Liver (tissue), 3 donors: Measurements from ENCODE around the gene TNPO3.

ENCODE experiments used
- CTCF ChIP-seq: fragments of 150-350 bp; IDR thresholded peaks from 2 replicates; pipeline ENCODE4 v1.5.1; 2017; ENCODE audit warnings: improper control_type of control experiment, low read depth, low read length; ENCODE audit not compliant: missing input control
- FOXA2 ChIP-seq: IDR thresholded peaks from 2 replicates; pipeline ENCODE4 v1.6.1; 2016; ENCODE audit warnings: antibody characterized with exemption
- HNF4G ChIP-seq: IDR thresholded peaks from 2 replicates; pipeline ENCODE4 v1.6.1; 2016; ENCODE audit warnings: antibody characterized with exemption
- RAD21 ChIP-seq, 2 donors: IDR thresholded peaks; 2 replicates each; pipeline ENCODE4 v1.6.1; 2016; ENCODE audit warnings: antibody characterized with exemption in 2 of 2, mild to moderate bottlenecking in 2 of 2
- SP1 ChIP-seq: IDR thresholded peaks from 2 replicates; pipeline ENCODE4 v1.6.1; 2018; ENCODE audit warnings: antibody characterized with exemption, mild to moderate bottlenecking
- YY1 ChIP-seq: IDR thresholded peaks from 2 replicates; pipeline ENCODE4 v1.6.1; 2016; ENCODE audit warnings: antibody characterized with exemption, mild to moderate bottlenecking
- TF ChIP-seq, protein P1 (sequence below): IDR thresholded peaks from 2 replicates; pipeline ENCODE4 v1.6.1; 2016; ENCODE audit warnings: antibody characterized with exemption, mild to moderate bottlenecking
- donor health status: healthy.
- donor health status: healthy.

DNA sequence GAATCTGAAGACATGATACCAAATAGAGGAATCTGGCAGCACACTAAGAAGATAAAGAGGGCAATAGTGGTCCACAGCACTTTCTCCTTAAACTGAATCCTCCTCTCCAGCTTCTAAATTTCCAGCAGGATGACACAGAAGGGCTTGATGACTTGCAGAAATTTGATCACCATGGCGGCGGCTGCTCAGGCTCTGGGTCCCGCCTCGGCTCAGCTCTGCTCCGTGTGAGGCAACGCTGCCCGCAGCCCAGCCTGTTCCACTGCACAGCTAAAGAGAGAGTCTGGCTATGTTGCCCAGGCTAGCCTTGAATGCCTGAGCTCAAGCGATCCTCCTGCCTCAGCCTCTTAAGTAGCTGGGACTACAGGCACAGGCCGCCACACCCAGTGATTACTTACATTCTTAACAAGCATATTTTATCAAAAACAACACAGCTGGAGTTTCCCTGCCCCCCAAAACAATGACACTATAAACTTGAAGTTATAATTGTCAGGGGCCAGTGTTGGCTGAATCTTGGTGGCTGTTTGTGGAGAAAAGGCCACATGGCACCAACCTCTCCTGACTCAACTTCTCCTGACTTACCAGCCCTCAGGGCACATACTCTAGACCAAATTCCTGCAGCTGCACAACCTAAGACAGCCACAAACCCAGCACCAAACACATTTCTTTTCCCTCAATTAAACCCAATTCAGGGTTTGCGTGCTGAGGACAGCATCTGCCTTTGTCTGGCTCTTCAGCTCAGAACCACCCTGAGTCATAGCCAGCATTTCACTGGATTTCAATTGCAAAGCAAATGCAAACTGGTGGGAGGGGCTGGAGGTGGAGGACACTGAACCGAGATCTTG is 11.6 kb upstream of the TNPO3 start:
- TF ChIP-seq, protein P1, sequence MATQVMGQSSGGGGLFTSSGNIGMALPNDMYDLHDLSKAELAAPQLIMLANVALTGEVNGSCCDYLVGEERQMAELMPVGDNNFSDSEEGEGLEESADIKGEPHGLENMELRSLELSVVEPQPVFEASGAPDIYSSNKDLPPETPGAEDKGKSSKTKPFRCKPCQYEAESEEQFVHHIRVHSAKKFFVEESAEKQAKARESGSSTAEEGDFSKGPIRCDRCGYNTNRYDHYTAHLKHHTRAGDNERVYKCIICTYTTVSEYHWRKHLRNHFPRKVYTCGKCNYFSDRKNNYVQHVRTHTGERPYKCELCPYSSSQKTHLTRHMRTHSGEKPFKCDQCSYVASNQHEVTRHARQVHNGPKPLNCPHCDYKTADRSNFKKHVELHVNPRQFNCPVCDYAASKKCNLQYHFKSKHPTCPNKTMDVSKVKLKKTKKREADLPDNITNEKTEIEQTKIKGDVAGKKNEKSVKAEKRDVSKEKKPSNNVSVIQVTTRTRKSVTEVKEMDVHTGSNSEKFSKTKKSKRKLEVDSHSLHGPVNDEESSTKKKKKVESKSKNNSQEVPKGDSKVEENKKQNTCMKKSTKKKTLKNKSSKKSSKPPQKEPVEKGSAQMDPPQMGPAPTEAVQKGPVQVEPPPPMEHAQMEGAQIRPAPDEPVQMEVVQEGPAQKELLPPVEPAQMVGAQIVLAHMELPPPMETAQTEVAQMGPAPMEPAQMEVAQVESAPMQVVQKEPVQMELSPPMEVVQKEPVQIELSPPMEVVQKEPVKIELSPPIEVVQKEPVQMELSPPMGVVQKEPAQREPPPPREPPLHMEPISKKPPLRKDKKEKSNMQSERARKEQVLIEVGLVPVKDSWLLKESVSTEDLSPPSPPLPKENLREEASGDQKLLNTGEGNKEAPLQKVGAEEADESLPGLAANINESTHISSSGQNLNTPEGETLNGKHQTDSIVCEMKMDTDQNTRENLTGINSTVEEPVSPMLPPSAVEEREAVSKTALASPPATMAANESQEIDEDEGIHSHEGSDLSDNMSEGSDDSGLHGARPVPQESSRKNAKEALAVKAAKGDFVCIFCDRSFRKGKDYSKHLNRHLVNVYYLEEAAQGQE: no peak
- TF ChIP-seq CTCF (no peak), SP1 (no peak), RAD21 (IDR thresholded peaks at IDR 0.05) (no peak), YY1 (no peak), FOXA2 (no peak), HNF4G (no peak)
